ENCODE data around the gene ROR1. TPM values are rescaled to one million over a fixed set of nuclear protein-coding genes. Genes with fewer than 3 reads are reported as not detected.

ROR1 gene
- total and polyA plus RNA-seq, 2 donors (not counting 1 experiment from before 2014, with no cell fraction given): 14.5 to 16.5 TPM

- TF ChIP-seq EZH2 (IDR thresholded peaks at IDR 0.05; ENCODE audit: low read length, missing control alignments): no peak
- TF ChIP-seq, protein P1, sequence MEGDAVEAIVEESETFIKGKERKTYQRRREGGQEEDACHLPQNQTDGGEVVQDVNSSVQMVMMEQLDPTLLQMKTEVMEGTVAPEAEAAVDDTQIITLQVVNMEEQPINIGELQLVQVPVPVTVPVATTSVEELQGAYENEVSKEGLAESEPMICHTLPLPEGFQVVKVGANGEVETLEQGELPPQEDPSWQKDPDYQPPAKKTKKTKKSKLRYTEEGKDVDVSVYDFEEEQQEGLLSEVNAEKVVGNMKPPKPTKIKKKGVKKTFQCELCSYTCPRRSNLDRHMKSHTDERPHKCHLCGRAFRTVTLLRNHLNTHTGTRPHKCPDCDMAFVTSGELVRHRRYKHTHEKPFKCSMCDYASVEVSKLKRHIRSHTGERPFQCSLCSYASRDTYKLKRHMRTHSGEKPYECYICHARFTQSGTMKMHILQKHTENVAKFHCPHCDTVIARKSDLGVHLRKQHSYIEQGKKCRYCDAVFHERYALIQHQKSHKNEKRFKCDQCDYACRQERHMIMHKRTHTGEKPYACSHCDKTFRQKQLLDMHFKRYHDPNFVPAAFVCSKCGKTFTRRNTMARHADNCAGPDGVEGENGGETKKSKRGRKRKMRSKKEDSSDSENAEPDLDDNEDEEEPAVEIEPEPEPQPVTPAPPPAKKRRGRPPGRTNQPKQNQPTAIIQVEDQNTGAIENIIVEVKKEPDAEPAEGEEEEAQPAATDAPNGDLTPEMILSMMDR (conservative IDR thresholded peaks at IDR 0.05 in 1 of 2, IDR thresholded peaks at IDR 0.05 in 1 of 2; ENCODE audit: low read depth in 1 of 2, low read length in 2 of 2): no peak
These were observed 73.6 kb downstream of the ROR1 start for GRCh38 chr1:63847308-63847910.

GRCh38 chr1:63848733-63849132 is 74.9 kb downstream of the ROR1 start:
- H3K4me3 ChIP-seq (replicated peaks in 1 of 4; ENCODE audit: control extremely low read depth in 1 of 4, insufficient read depth in 1 of 4, low read depth in 3 of 4, low read length in 4 of 4): no peak overlapping the region
- no peak overlapping the region for H3K9ac ChIP-seq (ENCODE audit: insufficient read depth, low read length)
- no peaks in the 10 kb centered on the region for H4K20me1 ChIP-seq (ENCODE audit: control insufficient read depth, extremely low read depth, insufficient read depth, low read length)
- TF ChIP-seq EZH2 (IDR thresholded peaks at IDR 0.05; ENCODE audit: low read length, missing control alignments): no peak
- TF ChIP-seq, protein P1 (conservative IDR thresholded peaks at IDR 0.05 in 1 of 2, IDR thresholded peaks at IDR 0.05 in 1 of 2; ENCODE audit: low read depth in 1 of 2, low read length in 2 of 2): no peak
- H3K27ac ChIP-seq (ENCODE audit: insufficient read depth, low read length): no peak overlapping the region
- H3K36me3 ChIP-seq (ENCODE audit: control insufficient read depth, insufficient read depth, low read length): no peaks in the 10 kb centered on the region
- no peaks in the 10 kb centered on the region for H3K79me2 ChIP-seq (ENCODE audit: control insufficient read depth, insufficient read depth, low read length)
- DNase-seq (ENCODE audit: low read depth in 2 of 2): peak in 1 of 2 donors; percentile 47
- H3K27me3 ChIP-seq (ENCODE audit: control insufficient read depth, insufficient read depth, low read length): no peaks in the 10 kb centered on the region
- no peak overlapping the region for H3K4me2 ChIP-seq (ENCODE audit: extremely low read depth, insufficient read depth, low read length)
- no peaks in the 10 kb centered on the region for H3K4me1 ChIP-seq (ENCODE audit: control insufficient read depth, extremely low read depth, insufficient read depth, low read length)
- H2AFZ ChIP-seq (ENCODE audit: low read length): no peak overlapping the region
- no peaks in the 10 kb centered on the region for H3K9me3 ChIP-seq (ENCODE audit: control insufficient read depth, insufficient read depth, low read depth, low read length)

More at GRCh38 chr1:63847308-63847910, 73.6 kb downstream of the ROR1 start:
- Histone ChIP-seq H3K27me3 (ENCODE audit: control insufficient read depth, insufficient read depth, low read length) (no peaks in the 10 kb centered on the region), H3K9me3 (ENCODE audit: control insufficient read depth, insufficient read depth, low read depth, low read length) (no peaks in the 10 kb centered on the region), H3K36me3 (ENCODE audit: control insufficient read depth, insufficient read depth, low read length) (no peaks in the 10 kb centered on the region), H3K79me2 (ENCODE audit: control insufficient read depth, insufficient read depth, low read length) (no peaks in the 10 kb centered on the region), H3K9ac (ENCODE audit: insufficient read depth, low read length) (no peak overlapping the region), H3K4me2 (ENCODE audit: extremely low read depth, insufficient read depth, low read length) (no peak overlapping the region), H3K4me3 (replicated peaks in 1 of 4; ENCODE audit: control extremely low read depth in 1 of 4, insufficient read depth in 1 of 4, low read depth in 3 of 4, low read length in 4 of 4) (no peak overlapping the region), H4K20me1 (ENCODE audit: control insufficient read depth, extremely low read depth, insufficient read depth, low read length) (no peaks in the 10 kb centered on the region), H3K4me1 (ENCODE audit: control insufficient read depth, extremely low read depth, insufficient read depth, low read length) (no peaks in the 10 kb centered on the region), H3K27ac (ENCODE audit: insufficient read depth, low read length) (no peak overlapping the region), H2AFZ (ENCODE audit: low read length) (no peak overlapping the region)
- no peak for DNase-seq (ENCODE audit: low read depth in 2 of 2)

DNA sequence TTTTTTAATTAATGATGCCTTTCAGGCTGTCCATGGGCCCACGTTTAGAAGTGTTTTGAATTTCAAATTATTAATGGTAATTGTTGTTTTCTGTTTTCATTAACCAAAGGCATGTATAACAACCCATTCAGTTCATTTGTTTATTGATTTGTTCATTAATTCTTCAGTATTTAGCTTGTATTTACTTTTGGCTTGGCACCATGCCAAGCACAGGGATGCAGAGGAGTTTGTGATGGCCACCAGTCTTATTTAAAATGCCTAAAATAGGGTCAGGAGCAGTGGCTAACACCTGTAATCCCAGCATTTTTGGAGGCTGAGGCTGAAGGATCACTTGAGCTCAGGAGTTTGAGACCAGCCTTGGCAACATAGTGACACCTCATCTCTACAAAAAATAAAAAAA is 75.3 kb downstream of the ROR1 start:
- no peak overlapping the region for H3K4me2 ChIP-seq (ENCODE audit: extremely low read depth, insufficient read depth, low read length)
- H3K79me2 ChIP-seq (ENCODE audit: control insufficient read depth, insufficient read depth, low read length): no peaks in the 10 kb centered on the region
- H3K36me3 ChIP-seq (ENCODE audit: control insufficient read depth, insufficient read depth, low read length): no peaks in the 10 kb centered on the region
- no peaks in the 10 kb centered on the region for H3K9me3 ChIP-seq (ENCODE audit: control insufficient read depth, insufficient read depth, low read depth, low read length)
- no peaks in the 10 kb centered on the region for H3K4me1 ChIP-seq (ENCODE audit: control insufficient read depth, extremely low read depth, insufficient read depth, low read length)
- no peak for DNase-seq (ENCODE audit: low read depth in 2 of 2)
- no peaks in the 10 kb centered on the region for H3K27me3 ChIP-seq (ENCODE audit: control insufficient read depth, insufficient read depth, low read length)
- no peaks in the 10 kb centered on the region for H4K20me1 ChIP-seq (ENCODE audit: control insufficient read depth, extremely low read depth, insufficient read depth, low read length)
- no peak overlapping the region for H3K9ac ChIP-seq (ENCODE audit: insufficient read depth, low read length)
- no peak overlapping the region for H2AFZ ChIP-seq (ENCODE audit: low read length)
- H3K27ac ChIP-seq (ENCODE audit: insufficient read depth, low read length): no peak overlapping the region
- TF ChIP-seq, protein P1 (conservative IDR thresholded peaks at IDR 0.05 in 1 of 2, IDR thresholded peaks at IDR 0.05 in 1 of 2; ENCODE audit: low read depth in 1 of 2, low read length in 2 of 2): no peak
- TF ChIP-seq EZH2 (IDR thresholded peaks at IDR 0.05; ENCODE audit: low read length, missing control alignments): no peak
- H3K4me3 ChIP-seq (replicated peaks in 1 of 4; ENCODE audit: control extremely low read depth in 1 of 4, insufficient read depth in 1 of 4, low read depth in 3 of 4, low read length in 4 of 4): no peak overlapping the region
